Measurements from ENCODE around the gene CBLL1.

The CBLL1 gene, protein sequence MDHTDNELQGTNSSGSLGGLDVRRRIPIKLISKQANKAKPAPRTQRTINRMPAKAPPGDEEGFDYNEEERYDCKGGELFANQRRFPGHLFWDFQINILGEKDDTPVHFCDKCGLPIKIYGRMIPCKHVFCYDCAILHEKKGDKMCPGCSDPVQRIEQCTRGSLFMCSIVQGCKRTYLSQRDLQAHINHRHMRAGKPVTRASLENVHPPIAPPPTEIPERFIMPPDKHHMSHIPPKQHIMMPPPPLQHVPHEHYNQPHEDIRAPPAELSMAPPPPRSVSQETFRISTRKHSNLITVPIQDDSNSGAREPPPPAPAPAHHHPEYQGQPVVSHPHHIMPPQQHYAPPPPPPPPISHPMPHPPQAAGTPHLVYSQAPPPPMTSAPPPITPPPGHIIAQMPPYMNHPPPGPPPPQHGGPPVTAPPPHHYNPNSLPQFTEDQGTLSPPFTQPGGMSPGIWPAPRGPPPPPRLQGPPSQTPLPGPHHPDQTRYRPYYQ

DNA sequence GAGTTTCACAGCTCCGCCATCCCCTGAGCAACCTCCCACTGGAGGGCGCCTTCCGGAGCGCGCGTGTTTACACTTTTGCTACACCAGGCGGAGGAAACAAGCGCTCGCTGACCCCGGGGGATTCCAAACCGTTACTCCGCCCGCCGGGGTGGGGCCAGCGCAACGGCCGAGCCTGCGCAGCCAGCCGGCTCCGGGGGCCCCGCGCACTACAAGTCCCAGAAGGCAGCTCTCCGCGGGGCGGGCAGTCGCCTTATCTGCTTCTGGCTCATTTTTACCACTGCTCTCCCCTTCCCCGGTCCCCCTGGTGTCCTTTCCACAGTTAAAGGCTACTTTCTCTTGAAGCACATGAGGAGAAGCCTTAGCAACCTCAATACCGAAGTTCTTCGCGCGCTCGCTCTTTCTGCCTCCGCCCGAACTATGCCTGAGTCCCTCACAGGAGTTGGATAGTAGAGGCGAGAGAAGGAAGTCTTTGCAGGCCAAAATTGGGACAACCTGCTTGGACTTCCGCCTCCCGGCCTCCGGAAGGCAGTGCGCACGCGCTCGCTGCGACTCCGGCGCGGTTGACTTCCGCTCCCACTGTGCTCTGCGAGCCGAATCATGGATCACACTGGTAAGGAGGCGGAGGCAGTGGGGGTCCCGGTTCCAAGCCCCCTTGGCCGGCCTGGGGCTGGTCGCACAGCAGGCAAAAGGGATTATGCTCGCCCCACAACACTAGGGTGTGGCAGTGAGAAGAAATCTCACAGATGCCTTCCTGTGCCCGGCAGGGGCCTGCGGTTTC lies at the start of gene CBLL1:
CBLL1 (plus strand) TSS at position 576 of the 778 bp plus-strand sequence; CDS start at position 598, 22 bp downstream.
- peak; percentile 91 to 98 (median 96) for DNase-seq

DNA sequence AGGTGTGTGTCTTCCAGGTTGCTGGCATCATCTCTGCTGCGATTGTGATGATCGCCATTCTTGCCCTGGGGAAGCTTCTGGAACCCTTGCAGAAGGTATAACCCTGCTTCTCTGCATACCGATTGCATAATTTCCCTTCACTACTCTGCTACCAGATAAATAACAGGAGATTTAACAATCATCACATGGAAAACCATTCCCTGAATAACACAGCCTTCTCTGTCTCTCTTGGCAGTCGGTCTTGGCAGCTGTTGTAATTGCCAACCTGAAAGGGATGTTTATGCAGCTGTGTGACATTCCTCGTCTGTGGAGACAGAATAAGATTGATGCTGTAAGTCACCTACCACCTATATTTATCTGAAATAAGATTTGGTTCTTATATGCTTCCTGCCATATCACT lies 49.6 kb upstream of the CBLL1 start:
- DNase-seq, result peak in 3 of 14 donors; percentile 2 to 5 (median 4)

DNA sequence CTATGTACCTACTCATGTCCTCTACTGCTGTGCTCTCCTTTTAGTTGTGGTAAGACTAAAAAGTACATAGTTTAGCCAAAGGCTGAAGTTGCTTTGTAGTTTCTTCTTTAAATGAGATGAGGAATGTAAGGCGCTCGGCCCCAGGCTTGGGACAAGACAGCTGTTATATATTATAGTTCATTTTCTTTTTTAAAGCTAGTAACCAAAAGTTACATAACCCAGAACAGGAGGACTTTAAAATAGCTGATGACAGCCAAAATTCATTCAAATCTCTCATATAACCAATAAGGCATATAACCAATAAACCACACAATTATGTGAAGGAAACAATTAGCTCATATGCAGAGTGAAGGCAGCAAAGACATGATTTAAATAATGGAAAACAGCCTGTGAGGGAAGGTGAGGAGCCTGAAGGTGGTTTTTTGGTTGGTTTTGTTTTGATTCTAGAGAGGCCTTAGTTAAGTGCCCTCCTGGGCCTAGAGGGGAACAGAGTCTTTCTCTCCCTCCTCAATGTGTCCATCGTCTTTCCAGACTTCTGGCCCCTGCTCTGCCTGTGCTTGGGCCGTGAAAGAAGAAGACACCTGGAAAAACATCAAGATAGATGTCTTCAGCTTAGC lies 47.5 kb upstream of the CBLL1 start:
- DNase-seq, result no peak

DNA sequence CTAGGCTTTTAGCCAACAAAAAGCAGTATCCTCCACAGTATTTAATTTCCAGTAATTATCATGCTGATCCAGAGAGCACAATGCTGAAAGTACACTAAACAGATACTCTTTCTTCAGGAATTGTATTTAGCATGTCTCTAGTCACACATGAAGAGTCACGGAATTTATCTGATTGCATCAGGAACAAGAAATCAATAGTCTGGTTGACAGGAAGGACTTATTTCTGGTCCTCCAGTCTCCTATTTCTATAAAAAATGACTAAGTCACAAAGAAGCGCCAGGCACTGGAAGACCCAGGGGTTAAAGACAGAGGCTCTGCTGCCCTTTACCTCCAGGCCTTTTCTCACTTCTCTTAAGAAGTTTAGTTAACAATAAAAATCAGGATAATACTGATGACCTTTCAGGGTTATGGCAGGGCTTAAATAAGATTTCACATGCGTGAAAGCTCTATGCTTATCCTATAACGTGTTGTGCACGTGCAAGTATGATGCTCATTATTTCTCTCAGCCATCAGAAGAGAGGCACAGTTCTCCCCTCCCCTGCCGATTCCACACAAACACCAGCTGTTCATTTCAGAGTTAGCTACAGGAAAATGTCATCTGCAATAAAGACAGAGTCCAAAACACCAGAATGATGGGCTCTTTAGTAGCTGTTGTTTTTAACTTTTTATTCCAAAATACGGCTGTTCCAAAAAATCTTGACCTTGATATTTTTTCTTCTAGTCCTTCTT lies 46.5 kb upstream of the CBLL1 start:
- DNase-seq, result peak in 1 of 14 donors; percentile 17

DNA sequence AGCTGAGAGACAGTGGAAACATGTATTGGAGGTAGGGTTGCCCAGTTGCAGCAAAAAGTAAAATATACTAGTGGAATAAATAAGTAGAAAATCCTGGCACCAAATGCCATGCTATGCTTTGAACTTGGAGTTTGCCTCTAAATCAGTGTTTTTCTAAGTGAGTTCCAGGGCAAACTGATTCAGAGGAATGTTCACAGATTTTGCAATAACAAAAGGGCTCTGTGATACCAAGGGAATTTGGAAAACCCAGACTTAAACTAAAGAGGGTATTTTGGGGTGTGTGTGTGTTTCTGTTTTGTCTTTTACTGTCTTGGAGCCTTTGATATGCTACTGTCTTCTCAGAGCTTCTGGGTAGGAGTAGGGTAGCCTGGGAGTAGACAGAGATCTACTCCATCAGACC lies 43.4 kb upstream of the CBLL1 start:
- DNase-seq, result no peak

DNA sequence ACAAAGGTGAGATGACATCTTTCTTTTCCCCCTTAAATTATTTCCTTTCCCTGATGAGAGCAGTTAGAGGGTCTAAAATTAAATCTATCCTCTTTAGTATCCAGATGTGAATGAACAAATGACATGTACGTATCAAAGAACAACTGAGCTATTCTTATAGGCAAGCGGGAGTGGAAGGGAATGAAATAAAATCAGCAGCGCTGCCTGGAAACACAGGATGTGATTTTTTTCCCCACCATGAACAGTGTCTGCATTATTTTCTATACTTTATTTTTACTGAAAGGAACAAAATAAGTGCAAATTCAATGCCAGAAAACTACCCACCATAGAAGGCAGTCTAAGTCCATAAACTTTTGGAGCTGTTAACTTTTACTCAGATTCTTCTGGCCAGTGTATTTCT lies 42.8 kb upstream of the CBLL1 start:
- no peak for DNase-seq

DNA sequence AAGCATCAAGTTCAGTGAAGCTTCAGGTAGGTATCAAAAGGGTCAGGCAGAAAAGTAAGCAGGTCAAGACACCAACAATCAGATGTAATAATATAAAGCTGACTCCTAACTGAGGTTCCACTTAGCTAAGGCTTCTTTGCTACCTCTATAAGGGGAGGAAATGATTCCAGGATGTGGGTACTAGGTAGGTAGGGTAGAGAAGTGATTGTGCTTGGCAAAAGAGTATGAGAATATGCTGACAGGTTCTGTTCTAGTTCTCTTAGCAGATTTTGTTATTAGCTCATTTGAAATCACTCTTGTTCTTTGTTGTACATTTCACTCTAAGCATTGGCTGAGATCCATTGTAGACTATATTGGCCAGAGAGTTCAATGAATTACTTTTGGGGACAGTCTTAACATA lies 40.7 kb upstream of the CBLL1 start:
- no peak for DNase-seq

DNA sequence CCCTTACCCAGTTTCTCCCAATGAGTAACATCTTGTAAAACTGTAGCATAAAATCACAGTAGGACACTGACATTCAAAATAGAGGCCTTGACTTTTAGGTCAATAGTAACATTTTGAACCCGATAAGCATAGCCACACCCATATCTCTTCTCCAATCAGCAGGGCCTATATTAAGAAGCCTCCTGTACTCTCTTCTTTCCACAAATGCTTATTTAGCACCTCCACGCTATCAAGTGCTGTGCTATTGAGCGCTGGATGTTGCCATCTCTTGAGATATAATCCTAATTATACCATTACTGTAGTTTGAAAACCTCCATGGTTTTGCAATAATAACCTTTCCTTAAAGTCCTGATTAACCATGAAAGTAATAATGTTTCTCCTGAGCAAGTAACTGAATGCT lies 40.1 kb upstream of the CBLL1 start:
- DNase-seq, result no peak

DNA sequence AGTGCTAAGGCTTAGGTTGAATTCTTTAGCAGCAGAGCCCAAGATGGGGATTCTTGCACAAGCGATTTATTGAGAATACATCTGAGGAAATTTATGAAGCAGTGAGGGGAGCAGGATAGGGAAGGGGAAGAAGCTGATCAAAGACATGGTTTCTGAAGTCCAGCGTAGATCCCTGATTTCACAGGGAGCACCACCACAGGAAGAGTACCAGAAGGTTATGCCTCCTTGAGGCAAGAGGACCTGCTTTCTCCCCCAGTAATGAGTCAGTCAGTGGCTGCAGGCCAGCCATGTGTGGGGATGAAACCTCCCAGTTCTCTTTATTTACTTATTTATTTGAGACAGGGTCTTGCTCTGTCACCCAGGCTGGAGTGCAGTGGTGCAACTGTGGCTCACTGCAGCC lies 35.0 kb upstream of the CBLL1 start:
- no peak for DNase-seq

DNA sequence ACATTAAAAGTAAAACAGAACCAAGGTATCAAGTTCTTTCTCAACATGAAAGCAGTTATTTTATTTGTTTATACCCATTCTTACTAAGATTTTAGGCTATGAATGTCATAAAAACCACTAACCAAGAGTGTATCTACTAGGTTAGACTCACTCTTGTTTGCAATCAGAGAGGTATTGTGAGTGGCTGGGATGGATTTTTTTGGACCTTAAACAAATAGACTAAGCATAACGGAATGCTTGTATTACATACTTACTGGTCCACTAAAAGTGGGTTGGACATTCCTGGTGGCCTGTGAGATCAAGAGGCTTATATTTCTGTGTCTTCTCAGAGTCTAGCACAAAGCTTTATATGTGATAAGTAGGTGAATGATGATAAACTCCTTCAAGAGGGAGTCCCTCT lies 32.6 kb upstream of the CBLL1 start:
- no peak for DNase-seq

DNA sequence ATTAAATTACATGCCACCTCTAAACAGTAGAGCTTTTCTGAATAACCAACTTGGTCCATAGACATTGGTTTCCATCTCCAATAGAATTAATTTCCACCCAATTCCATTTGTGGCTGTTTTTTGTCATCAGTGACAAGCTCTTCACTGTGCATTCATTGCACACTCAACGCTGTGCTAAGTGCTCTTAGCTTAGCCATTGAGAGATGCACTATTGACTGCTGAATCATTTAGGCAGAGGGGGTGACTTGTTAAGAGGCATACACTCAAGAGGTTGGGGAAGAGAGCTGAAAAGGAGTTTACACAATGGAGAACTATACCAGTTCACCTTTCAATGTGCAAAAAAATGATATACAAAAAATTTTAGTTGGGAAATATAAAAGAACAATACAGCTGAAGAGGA lies 31.9 kb upstream of the CBLL1 start:
- DNase-seq, result no peak

DNA sequence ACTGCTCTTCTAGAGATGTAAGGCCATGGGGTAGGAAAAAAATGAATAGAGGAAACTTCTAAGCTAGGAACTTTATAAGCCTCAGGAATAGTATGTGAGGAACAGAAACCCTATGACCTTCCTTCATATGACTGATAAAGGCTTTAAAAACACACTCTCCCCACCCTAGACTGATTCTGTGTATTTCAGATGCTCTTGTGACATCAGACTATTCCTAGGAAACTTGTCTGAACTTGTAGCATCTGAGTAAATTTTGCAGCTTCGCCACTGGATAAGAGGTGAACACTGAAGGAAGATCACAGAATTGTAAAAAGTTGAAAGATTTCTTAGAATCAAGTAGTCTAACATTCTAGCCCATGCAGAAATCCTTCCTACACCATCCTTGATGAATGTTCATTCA lies 31.0 kb upstream of the CBLL1 start:
- DNase-seq, result no peak

DNA sequence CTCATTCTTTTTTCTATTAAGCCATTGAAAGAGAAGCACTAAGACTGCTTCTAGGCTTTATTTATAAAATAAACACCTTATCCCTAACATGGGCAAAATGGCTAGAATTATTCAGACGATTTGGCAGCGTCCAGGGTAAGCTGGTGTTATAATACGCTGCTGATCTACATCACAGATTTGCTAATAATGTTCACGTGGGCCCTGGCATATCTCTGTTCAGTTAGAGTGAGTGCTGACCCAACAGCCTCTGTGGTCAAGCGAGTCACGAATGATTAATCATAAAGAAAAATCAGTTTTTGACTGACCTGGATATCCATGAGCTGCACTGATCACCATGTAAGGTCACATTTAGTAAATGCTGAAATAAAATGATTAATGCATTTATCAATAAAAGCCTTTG lies 28.4 kb upstream of the CBLL1 start:
- DNase-seq, result no peak

DNA sequence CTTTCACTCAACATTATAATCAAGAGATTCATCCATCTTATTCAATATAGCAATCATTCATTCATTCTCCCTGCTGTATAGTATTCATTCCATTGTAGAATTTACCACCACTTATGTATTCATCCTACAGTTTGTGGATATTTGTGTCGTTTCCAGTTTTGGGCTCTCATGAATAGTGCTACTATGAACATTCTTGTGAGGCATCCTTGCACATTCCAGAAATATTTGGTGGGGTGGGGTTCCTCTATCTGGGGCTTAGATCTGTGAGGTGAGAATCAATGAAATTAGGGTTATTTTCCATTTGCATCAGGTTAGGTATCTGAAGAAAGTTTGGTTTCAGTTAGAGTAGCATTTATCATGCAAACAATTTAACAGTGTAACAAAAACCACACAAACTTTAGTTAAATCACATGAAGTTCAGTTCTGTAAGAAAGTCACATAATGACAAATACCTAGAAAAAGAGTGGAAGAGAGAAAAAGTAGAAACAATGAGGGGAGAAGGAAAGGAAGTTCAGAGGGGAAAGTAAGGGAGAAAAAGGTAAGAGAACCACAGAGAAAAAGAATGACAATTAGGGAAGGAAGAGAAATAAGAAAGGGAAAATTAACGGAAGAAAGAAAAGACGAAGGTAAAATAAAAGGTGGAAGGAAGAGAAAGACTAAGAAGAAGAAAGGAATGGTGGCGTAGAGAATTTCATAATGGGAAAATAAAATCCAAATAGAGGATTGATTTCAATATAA lies 25.3 kb upstream of the CBLL1 start:
- no peak for DNase-seq

DNA sequence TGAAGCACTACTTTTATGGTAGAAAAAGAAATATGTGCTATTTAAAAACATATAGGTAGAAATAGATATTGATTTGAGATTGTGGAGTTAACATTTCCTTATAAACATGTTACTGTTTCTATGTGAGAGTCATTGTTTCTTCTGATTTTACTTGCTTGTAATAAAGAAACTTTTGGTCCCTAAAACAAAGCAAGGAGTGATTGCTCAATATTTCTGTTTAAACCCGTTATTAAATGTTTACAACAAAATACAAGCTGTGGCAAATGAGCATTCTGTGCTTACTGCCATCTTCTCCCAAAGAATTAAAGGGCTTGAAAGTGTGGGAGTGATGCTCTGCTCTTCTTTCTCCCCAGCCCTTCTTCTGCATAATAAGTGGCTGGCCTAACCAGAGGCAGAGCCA lies 22.7 kb upstream of the CBLL1 start:
- no peak for DNase-seq

DNA sequence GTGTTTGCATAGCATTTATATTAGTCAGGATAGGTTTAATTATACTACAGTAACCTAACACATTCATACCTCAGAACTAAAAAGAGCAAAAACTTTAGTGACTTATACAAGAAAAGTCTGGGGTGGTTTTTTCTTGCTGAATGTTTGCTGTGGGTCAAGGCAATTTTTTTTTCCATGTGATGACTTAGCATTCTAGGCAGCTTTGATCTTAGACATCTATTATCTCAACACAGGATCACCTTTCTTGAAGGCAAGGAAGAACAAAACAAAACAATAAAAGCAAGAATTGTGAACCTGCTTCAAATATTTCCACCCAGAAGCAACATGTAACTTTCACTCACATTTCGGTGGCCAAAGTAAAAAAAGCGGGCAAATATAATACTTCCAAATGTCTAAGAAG lies 20.7 kb upstream of the CBLL1 start:
- no peak for DNase-seq

DNA sequence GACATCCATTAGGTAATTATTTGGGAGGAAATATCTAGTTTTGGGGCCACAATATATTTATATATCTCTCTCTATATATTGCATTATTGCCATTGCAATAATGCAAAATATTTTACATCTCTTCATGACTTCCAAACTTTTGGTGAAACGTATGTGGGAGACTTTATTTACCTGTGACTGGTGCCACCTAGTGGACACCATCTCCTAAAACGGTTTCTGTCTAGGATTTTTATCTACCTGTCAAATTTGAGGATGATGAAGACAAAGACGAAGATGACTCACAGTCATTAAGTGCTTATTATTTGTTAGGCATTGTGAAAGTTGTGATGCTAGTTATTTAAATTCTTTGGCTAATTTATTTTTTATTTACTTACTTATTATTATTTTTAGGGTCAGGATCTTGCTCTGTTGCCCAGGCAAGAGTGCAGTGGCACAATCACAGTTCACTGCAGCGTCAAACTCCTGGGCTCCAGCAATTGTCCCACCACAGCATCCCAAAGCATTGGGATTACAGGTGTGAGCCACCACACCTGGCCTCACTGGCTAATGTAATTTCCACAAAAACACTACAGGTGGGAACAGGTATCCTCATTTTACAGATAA lies 18.7 kb upstream of the CBLL1 start:
- DNase-seq, result peak in 3 of 14 donors; percentile 1 to 18 (median 3)

DNA sequence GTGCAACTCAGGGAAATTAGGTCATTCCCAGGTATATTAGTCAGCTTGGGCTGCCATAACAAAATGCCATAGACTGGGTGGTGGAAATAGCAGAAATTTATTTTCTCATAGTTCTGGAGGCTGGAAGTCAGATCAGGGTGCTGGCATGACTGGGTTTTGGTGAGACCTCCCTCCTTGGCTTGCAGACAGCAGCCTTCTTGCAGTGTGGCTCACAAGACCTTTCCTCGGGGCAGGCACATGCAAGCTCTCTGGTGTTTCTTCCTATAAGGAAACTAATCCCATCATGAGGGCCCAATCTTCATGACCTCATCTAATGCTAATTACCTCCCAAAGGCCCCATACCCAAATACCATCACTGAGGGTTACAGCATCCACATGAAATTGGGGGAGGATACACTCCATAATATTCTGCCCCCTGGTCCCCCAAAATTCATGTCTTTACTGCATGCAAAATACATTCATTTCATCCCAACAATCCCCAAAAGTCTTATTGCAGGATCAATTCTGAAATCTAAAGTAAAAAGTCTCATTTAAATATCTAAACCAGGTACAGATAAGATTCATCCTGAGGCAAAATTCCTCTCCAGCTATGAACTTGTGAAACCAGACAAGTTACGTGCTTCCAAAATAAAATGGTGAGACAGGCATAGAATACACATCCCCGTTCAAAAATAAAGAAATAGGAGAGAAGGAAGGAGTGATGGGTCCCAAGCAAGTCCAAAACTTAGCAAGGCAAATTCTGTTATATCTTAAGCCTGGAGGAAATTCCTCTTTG lies 17.4 kb upstream of the CBLL1 start:
- no peak for DNase-seq

DNA sequence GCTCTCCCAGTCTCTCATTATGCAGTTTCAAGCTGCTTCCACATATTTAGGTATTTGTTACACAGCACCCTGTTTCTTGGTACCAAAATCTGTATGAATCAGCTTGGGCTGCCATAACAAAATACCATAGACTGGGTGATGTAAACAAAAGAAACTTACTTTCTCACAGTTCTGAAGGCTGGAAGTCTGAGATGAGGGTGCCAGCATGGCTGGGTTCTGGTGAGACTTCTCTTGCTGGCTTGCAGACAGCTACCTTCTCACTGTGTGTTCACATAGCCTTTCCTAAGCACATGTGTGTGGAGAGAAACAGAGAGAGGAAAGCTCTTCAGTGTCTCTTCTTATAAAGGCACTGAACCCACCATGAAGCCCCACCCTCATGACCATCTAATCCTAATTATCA lies 15.7 kb upstream of the CBLL1 start:
- DNase-seq, result no peak
